ENCODE measurements around the gene CS. TPM values are rescaled to one million over a fixed set of nuclear protein-coding genes. Genes with fewer than 3 reads are reported as not detected.
A peak's percentile ranks its signal among the peaks of the same experiment; 100 is the strongest.

CS gene
- total and polyA plus RNA-seq, 7 donors = 194 to 601 (median 317) TPM

- Histone ChIP-seq H3K36me3 (ENCODE audit: insufficient read depth in 1 of 2, low read depth in 1 of 2) (peaks cover 11 to 44% of the 10 kb centered on the region in 2 donors), H3K27me3 (ENCODE audit: insufficient read depth in 3 of 3, low read length in 2 of 3) (no peaks in the 10 kb centered on the region), H3K27ac (peak overlapping the region; percentile 89), H3K4me1 (peaks cover 41% of the 10 kb centered on the region), H3K9me3 (no peaks in the 10 kb centered on the region), H3K4me3 (peak overlapping the region; percentile 97)
- intact Hi-C loops (cut with DNase I) = loop anchor here (2.0 to 5.0 kb wide), 4 partner anchors 35 to 130 kb away; partner anchors contain the start of genes ESYT1 (in 1 of the 2), NABP2 (in 1 of the 2) and RNF41 (in 1 of the 2)
- ATAC-seq = peak; percentile 1 to 28 (median 6)
- 1 to 2% (median 1%) methylated on average over 21 to 27 of the region's 27 CpGs for WGBS, 3 donors
- TF ChIP-seq CTCF (IDR thresholded peaks at IDR 0.05) = no peak
- DNase-seq = no peak
These were observed 42.6 kb downstream of the CS start for GRCh38 chr12:56257491-56258067.

GRCh38 chr12:56257071-56257470 lies 43.1 kb downstream of the CS start:
- peak overlapping the region; percentile 89 for H3K27ac ChIP-seq
- WGBS, 3 donors = 30 to 45% (median 37%) methylated on average over 8 of the region's 8 CpGs
- peak overlapping the region; percentile 97 for H3K4me3 ChIP-seq
- intact Hi-C loops (cut with DNase I) = loop anchor here (2.0 to 5.0 kb wide), 4 partner anchors 34 to 130 kb away; partner anchors contain the start of genes ESYT1 (in 1 of the 2), NABP2 (in 1 of the 2) and RNF41 (in 1 of the 2)
- H3K9me3 ChIP-seq = no peaks in the 10 kb centered on the region
- no peaks in the 10 kb centered on the region for H3K27me3 ChIP-seq (ENCODE audit: insufficient read depth in 3 of 3, low read length in 2 of 3)
- TF ChIP-seq CTCF (IDR thresholded peaks at IDR 0.05) = no peak
- peaks cover 12 to 49% of the 10 kb centered on the region in 2 donors for H3K36me3 ChIP-seq (ENCODE audit: insufficient read depth in 1 of 2, low read depth in 1 of 2)
- H3K4me1 ChIP-seq = peaks cover 38% of the 10 kb centered on the region
- no peak for DNase-seq
- ATAC-seq = no peak

DNA sequence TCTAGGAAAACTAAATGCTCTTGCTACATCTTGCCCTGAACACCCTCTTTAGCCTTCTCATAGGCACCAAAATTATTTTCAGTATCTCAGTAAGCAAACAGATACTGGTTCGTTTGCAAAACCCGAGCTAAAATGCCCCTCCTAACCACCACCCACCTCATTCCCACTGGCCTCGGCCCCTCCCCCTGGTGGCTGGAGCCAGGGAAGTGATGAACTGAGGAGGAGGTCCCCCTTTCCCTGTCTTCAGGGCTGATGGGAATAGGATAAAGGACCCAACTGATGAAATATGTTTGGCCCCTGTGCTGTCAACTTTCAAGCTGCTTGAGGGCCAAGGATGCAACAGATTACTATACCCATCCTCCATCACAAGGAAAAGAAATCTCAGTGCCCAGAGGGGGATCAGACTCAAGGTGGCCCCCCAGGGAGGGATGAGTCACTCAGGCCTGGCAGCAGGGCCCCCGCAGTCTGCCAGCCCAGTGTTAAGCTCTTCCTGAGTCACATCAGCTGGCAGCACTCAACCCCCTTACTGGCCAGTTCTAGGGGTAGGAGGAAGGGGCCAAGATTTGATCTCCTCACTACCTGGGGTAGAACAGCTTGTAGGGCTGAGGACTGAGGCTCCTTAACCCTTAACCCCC lies 43.7 kb downstream of the CS start:
- no peak for TF ChIP-seq CTCF (IDR thresholded peaks at IDR 0.05)
- Histone ChIP-seq H3K27me3 (ENCODE audit: insufficient read depth in 3 of 3, low read length in 2 of 3) (no peaks in the 10 kb centered on the region), H3K4me1 (peaks cover 38% of the 10 kb centered on the region), H3K9me3 (no peaks in the 10 kb centered on the region), H3K27ac (peak overlapping the region; percentile 89), H3K4me3 (peak overlapping the region; percentile 97), H3K36me3 (ENCODE audit: insufficient read depth in 1 of 2, low read depth in 1 of 2) (peaks cover 12 to 56% of the 10 kb centered on the region in 2 donors)
- WGBS, 3 donors = 14 to 23% (median 21%) methylated on average over 4 of the region's 4 CpGs
- peak; percentile 74 to 92 for DNase-seq
- peak; percentile 73 to 88 (median 82) for ATAC-seq
- intact Hi-C loops (cut with DNase I) = loop anchor here (2.0 to 5.0 kb wide), 4 partner anchors 34 to 129 kb away; partner anchors contain the start of genes ESYT1 (in 1 of the 2), NABP2 (in 1 of the 2) and RNF41 (in 1 of the 2)

DNA sequence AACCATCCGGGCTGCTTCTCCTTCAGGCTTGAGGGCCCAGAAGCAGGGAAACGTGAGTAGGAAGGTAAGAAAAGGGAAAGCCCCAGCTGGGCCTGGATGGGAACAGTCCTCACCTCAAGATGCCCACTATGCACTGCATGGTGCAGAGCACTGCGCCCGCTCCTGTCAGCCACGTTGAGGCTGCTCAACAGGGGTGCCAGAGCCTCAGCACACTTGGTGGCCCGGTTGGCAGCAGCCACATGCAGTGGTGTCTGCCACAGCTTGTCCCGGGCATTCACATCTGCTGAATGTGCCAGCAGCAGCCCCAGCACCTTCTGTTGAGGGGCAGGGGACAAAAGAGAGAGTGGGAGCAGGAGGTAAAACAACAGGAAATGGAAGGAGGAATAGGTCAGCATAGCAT lies 44.5 kb downstream of the CS start:
- peak in 1 of 2 donors; percentile 64 for DNase-seq

More for the DNA sequence above, 44.5 kb downstream of the CS start:
- 50 to 71% (median 53%) methylated on average over 7 of the region's 7 CpGs for WGBS, 3 donors
- Histone ChIP-seq H3K4me1 (peaks cover 35% of the 10 kb centered on the region), H3K4me3 (peak overlapping the region; percentile 97), H3K36me3 (ENCODE audit: insufficient read depth in 1 of 2, low read depth in 1 of 2) (peaks cover 12 to 63% of the 10 kb centered on the region in 2 donors), H3K27me3 (ENCODE audit: insufficient read depth in 3 of 3, low read length in 2 of 3) (no peaks in the 10 kb centered on the region), H3K27ac (peak overlapping the region; percentile 89), H3K9me3 (no peaks in the 10 kb centered on the region)
- peak in 2 of 4 donors; percentile 13 to 44 for ATAC-seq
- TF ChIP-seq CTCF (IDR thresholded peaks at IDR 0.05) = no peak
- intact Hi-C loops (cut with DNase I) = loop anchor here (2.0 to 5.0 kb wide), 4 partner anchors 33 to 128 kb away; partner anchors contain the start of genes ESYT1 (in 1 of the 2), NABP2 (in 1 of the 2) and RNF41 (in 1 of the 2)
